ENCODE measurements around the gene STK11IP.

DNA sequence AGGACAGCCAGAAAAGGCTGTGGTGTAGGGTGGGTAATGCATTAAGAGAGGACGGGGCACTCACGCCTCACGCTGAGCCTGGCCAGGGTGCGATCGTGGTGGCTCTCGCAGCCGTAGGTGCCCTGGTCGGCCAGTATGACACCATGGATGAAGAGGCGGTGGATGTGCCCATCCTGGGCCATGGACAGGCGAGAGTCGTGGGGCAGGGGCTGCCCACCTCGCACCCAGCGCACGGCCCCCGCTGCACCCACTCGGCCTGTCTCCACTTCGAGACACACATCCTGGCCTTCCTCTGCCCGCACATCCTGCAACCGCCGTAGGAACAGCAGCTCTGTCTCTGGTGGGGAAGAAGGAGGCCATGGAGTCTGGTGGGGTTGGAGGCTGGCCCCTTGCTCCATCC is 41.7 kb upstream of the STK11IP start:
- TF ChIP-seq, protein P1, sequence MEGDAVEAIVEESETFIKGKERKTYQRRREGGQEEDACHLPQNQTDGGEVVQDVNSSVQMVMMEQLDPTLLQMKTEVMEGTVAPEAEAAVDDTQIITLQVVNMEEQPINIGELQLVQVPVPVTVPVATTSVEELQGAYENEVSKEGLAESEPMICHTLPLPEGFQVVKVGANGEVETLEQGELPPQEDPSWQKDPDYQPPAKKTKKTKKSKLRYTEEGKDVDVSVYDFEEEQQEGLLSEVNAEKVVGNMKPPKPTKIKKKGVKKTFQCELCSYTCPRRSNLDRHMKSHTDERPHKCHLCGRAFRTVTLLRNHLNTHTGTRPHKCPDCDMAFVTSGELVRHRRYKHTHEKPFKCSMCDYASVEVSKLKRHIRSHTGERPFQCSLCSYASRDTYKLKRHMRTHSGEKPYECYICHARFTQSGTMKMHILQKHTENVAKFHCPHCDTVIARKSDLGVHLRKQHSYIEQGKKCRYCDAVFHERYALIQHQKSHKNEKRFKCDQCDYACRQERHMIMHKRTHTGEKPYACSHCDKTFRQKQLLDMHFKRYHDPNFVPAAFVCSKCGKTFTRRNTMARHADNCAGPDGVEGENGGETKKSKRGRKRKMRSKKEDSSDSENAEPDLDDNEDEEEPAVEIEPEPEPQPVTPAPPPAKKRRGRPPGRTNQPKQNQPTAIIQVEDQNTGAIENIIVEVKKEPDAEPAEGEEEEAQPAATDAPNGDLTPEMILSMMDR (IDR thresholded peaks at IDR 0.05) = no peak
- TF ChIP-seq EP300 (IDR thresholded peaks at IDR 0.05) (no peak), POLR2A (IDR thresholded peaks at IDR 0.05) (no peak)

All from tibial nerve (tissue), 4 donors.